Activated T-cell treated with anti-CD3 and anti-CD28 coated beads for 4 hours (primary cell): ENCODE measurements around the gene RNF111.

ENCODE experiments used
- DNase-seq: peaks from one replicate; pipeline ENCODE4 v3.0.0-alpha.2; 2020

RNF111 gene

GRCh38 chr15:59001946-59002345, 14.5 kb downstream of the RNF111 start:
- DNase-seq = no peak

GRCh38 chr15:59002418-59002859, 15.0 kb downstream of the RNF111 start:
- no peak for DNase-seq

- no peak for DNase-seq
These were observed 18.1 kb downstream of the RNF111 start for GRCh38 chr15:59005579-59005978.

GRCh38 chr15:59008086-59008485, 20.6 kb downstream of the RNF111 start:
- DNase-seq = no peak

- DNase-seq = no peak
These were observed 23.9 kb downstream of the RNF111 start for GRCh38 chr15:59011262-59011952.

GRCh38 chr15:59013246-59013873, 25.9 kb downstream of the RNF111 start:
- DNase-seq = no peak

- no peak for DNase-seq
These were observed 26.6 kb downstream of the RNF111 start for GRCh38 chr15:59014068-59014467.

GRCh38 chr15:59017449-59017848, 30.0 kb downstream of the RNF111 start:
- no peak for DNase-seq

- DNase-seq = no peak
These were observed 31.4 kb downstream of the RNF111 start for GRCh38 chr15:59018833-59019232.

GRCh38 chr15:59020322-59020721, 32.9 kb downstream of the RNF111 start:
- no peak for DNase-seq

GRCh38 chr15:59022188-59022587, 34.7 kb downstream of the RNF111 start:
- DNase-seq = no peak

- DNase-seq = no peak
These were observed 38.7 kb downstream of the RNF111 start for GRCh38 chr15:59026207-59026606.

- DNase-seq = no peak
These were observed 41.0 kb downstream of the RNF111 start for GRCh38 chr15:59028387-59028955.

- DNase-seq = no peak
These were observed 42.1 kb downstream of the RNF111 start for GRCh38 chr15:59029554-59029953.

- DNase-seq = no peak
These were observed 47.7 kb downstream of the RNF111 start for GRCh38 chr15:59035201-59035600.

GRCh38 chr15:59039225-59039624, 51.8 kb downstream of the RNF111 start:
- DNase-seq = no peak

GRCh38 chr15:59042041-59042440, 54.6 kb downstream of the RNF111 start:
- DNase-seq = no peak

- no peak for DNase-seq
These were observed 61.4 kb downstream of the RNF111 start for GRCh38 chr15:59048897-59049296.

- DNase-seq = no peak
These were observed 64.7 kb downstream of the RNF111 start for GRCh38 chr15:59051873-59052861.

GRCh38 chr15:59052915-59053407, 65.5 kb downstream of the RNF111 start:
- no peak for DNase-seq

GRCh38 chr15:59053482-59053881, 66.0 kb downstream of the RNF111 start:
- DNase-seq = no peak

- DNase-seq = no peak
These were observed 71.7 kb downstream of the RNF111 start for GRCh38 chr15:59059076-59059597.

- no peak for DNase-seq
These were observed 72.9 kb downstream of the RNF111 start for GRCh38 chr15:59060348-59060747.
